Osteoblast (primary cell): ENCODE measurements around the gene CTTNBP2. TPM values are rescaled to one million over a fixed set of nuclear protein-coding genes. Genes with fewer than 3 reads are reported as not detected.

Experiments used
- DNase-seq: peaks from one replicate; pipeline ENCODE4 v3.0.0; 2011; ENCODE audit warnings: low spot score, mixed read lengths; ENCODE audit not compliant: insufficient read length; ENCODE audit errors: missing footprints
- H2AFZ ChIP-seq: 2 replicates; pipeline ENCODE4 v1.6.0; 2011; ENCODE audit warnings: mild to moderate bottlenecking, low read length
- H3K27ac ChIP-seq: 2 replicates; pipeline ENCODE4 v1.5.1; 2011; ENCODE audit warnings: mild to moderate bottlenecking, low read depth, low read length, moderate library complexity
- H3K27me3 ChIP-seq: 2 replicates; pipeline ENCODE4 v1.6.0; 2012; ENCODE audit warnings: mild to moderate bottlenecking, control low read depth, inconsistent platforms, low read length, moderate library complexity; ENCODE audit not compliant: insufficient read depth
- H3K36me3 ChIP-seq: 2 replicates; pipeline ENCODE4 v1.5.1; 2011; ENCODE audit warnings: mild to moderate bottlenecking, low read length, control low read depth, moderate library complexity; ENCODE audit not compliant: insufficient read depth
- H3K4me1 ChIP-seq: 2 replicates; pipeline ENCODE4 v1.5.1; 2011; ENCODE audit warnings: mild to moderate bottlenecking, low read length, control low read depth, moderate library complexity; ENCODE audit not compliant: insufficient read depth
- H3K4me2 ChIP-seq: 2 replicates; pipeline ENCODE4 v1.6.0; 2011; ENCODE audit warnings: mild to moderate bottlenecking, low read length; ENCODE audit not compliant: insufficient read depth
- H3K4me3 ChIP-seq: fragments of 200-600 bp; sonication (generic); 3 replicates; pipeline ENCODE4 v1.5.1; 2012; ENCODE audit warnings: mild to moderate bottlenecking, low read length, inconsistent platforms; ENCODE audit not compliant: insufficient read depth
- H3K79me2 ChIP-seq: 2 replicates; pipeline ENCODE4 v1.6.0; 2012; ENCODE audit warnings: mild to moderate bottlenecking, low read length, control low read depth, inconsistent platforms; ENCODE audit not compliant: insufficient read depth
- H3K9me3 ChIP-seq: 2 replicates; pipeline ENCODE4 v1.5.1; 2011; ENCODE audit warnings: low read depth, low read length, control low read depth
- H4K20me1 ChIP-seq: 2 replicates; pipeline ENCODE4 v1.6.0; 2012; ENCODE audit warnings: mild to moderate bottlenecking, low read length, control low read depth; ENCODE audit not compliant: insufficient read depth
- total RNA-seq: library from RNA; depleted of rRNA; stranded (reverse); fragments of >200 nt; gene quantifications from 2 replicates; pipeline ENCODE4 v1.2.3, GENCODE V29; 2012
- TF ChIP-seq, protein P1 (sequence below): IDR thresholded peaks from 2 replicates; pipeline ENCODE4 v1.5.1; 2011; ENCODE audit warnings: mild to moderate bottlenecking, low read depth, low read length, moderate library complexity; ENCODE audit errors: extremely low read depth

Gene CTTNBP2
- total RNA-seq, 1 donor = 1.1 TPM

DNA sequence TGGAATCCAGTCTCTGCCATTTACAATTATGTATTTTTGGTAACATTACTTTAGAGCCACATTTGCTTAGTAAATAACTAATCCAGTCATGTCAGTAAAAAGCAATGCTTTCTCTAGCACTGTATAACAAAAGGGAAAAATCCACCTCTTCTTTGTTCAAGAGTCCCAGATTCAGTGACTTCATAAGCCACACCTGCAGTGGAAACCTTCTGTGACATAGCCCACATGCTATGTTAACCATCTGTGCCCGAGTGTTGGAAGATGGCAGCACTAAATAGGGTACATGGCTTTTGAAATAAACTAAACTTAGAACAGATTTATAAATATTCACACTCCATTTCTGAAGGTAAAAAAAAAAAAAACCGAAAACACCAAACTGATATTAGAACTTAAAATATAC is 83.0 kb downstream of the CTTNBP2 start:
- Histone ChIP-seq H3K4me2 (no peak overlapping the region), H3K4me1 (no peaks in the 10 kb centered on the region), H3K27ac (no peak overlapping the region), H3K9me3 (no peaks in the 10 kb centered on the region), H3K27me3 (no peaks in the 10 kb centered on the region), H3K79me2 (no peaks in the 10 kb centered on the region), H2AFZ (no peak overlapping the region), H3K36me3 (no peaks in the 10 kb centered on the region), H4K20me1 (no peaks in the 10 kb centered on the region), H3K4me3 (no peak overlapping the region)
- TF ChIP-seq, protein P1, sequence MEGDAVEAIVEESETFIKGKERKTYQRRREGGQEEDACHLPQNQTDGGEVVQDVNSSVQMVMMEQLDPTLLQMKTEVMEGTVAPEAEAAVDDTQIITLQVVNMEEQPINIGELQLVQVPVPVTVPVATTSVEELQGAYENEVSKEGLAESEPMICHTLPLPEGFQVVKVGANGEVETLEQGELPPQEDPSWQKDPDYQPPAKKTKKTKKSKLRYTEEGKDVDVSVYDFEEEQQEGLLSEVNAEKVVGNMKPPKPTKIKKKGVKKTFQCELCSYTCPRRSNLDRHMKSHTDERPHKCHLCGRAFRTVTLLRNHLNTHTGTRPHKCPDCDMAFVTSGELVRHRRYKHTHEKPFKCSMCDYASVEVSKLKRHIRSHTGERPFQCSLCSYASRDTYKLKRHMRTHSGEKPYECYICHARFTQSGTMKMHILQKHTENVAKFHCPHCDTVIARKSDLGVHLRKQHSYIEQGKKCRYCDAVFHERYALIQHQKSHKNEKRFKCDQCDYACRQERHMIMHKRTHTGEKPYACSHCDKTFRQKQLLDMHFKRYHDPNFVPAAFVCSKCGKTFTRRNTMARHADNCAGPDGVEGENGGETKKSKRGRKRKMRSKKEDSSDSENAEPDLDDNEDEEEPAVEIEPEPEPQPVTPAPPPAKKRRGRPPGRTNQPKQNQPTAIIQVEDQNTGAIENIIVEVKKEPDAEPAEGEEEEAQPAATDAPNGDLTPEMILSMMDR = no peak
- no peak for DNase-seq

DNA sequence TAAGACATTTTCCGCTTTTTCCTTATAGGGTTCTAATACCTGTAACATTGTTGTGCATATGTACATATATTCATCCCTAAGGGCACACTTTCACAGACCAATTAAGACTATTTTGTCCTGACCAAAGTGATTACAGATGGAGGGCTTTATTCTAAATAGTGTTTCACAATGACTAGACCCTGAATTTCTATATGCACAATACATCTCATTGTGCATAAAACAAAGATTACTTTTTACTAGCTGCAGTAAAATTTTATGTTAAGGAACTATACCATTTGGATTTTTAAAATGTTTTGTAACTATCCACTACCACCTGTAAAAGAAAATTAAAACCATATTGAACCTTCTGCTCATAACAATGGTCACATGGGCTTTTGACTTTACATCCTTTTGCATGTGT is 87.8 kb downstream of the CTTNBP2 start:
- Histone ChIP-seq H3K4me3 (no peak overlapping the region), H2AFZ (no peak overlapping the region), H3K27me3 (no peaks in the 10 kb centered on the region), H3K36me3 (no peaks in the 10 kb centered on the region), H3K9me3 (no peaks in the 10 kb centered on the region), H4K20me1 (no peaks in the 10 kb centered on the region), H3K27ac (no peak overlapping the region), H3K4me2 (no peak overlapping the region), H3K79me2 (no peaks in the 10 kb centered on the region), H3K4me1 (no peaks in the 10 kb centered on the region)
- TF ChIP-seq, protein P1 = no peak
- no peak for DNase-seq

DNA sequence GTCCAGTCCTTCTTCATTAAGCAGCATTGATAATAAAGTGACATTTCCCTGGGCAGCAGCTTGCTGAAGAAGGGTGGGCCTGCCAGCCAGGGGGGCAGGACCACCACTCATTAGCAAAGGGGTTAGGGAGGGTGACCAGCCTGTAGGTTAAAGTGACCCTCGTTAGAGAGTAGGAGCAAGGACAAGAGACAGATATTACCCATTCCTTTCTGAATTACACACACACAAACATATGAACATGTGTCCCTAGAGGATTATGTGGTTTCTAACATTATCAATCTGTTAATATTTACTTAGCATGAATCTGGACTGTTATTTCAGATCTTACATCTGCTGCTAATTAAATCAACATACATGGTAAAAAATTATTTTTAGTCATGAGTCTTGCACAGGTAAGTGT is 88.9 kb downstream of the CTTNBP2 start:
- Histone ChIP-seq H4K20me1 (no peaks in the 10 kb centered on the region), H3K36me3 (no peaks in the 10 kb centered on the region), H3K27me3 (no peaks in the 10 kb centered on the region), H3K4me1 (no peaks in the 10 kb centered on the region), H3K79me2 (no peaks in the 10 kb centered on the region), H2AFZ (no peak overlapping the region), H3K27ac (no peak overlapping the region), H3K4me3 (no peak overlapping the region), H3K9me3 (no peaks in the 10 kb centered on the region), H3K4me2 (no peak overlapping the region)
- TF ChIP-seq, protein P1 = no peak
- no peak for DNase-seq

DNA sequence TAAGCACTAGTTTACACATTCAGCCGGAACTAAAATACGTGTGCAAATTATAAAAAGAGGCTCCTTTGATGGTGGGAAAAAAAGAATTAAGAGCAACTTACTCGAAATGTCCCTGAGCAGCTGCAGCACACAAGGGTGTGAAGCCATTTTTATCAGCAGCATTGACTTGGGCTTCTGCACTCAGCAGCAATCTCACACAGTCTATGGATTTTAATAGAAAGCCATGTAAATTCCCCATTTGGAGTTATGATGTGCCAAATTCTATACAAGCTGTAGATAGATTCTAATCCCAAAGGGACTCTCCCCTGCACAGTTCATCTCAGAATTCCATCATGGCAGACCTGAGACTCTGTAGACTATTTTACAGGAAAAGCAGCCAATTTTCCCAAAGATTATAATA is 90.5 kb downstream of the CTTNBP2 start:
- no peaks in the 10 kb centered on the region for H3K9me3 ChIP-seq
- no peak overlapping the region for H3K4me3 ChIP-seq
- no peak overlapping the region for H2AFZ ChIP-seq
- TF ChIP-seq, protein P1 = no peak
- no peaks in the 10 kb centered on the region for H3K79me2 ChIP-seq
- no peaks in the 10 kb centered on the region for H3K27me3 ChIP-seq
- H3K4me1 ChIP-seq = no peaks in the 10 kb centered on the region
- H3K4me2 ChIP-seq = no peak overlapping the region
- H4K20me1 ChIP-seq = no peaks in the 10 kb centered on the region
- H3K27ac ChIP-seq = no peak overlapping the region
- DNase-seq = no peak
- H3K36me3 ChIP-seq = no peaks in the 10 kb centered on the region
